ENCODE results near the gene MECR.

Gene MECR

DNA sequence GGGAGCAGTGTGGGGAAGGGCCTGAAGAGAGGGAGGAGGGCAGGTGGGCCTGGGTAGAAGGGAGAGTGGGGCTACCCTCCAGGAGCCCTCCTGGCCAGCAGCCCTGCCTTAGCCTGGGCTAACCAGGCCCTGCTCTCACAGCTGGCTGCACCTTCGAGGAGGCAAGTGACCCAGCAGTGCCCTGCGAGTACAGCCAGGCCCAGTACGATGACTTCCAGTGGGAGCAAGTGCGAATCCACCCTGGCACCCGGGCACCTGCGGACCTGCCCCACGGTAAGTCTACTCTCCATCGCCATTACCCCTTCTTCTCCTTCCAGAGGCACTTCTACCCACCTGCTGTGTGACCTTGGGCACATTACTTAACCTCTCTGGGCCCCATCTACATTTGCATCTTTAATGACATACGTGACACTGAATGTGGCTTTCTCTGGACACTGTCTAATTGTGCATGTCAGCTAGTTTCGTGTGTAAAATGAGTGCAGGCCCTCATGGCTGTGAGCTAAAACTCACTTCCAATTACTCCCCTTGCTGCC, 24.5 kb upstream of the MECR start:
- H3K4me1 ChIP-seq (ENCODE audit: control insufficient read depth in 2 of 2, insufficient read depth in 2 of 2, low read length in 2 of 2), result peaks cover 0 to 2% of the 10 kb centered on the region in 2 donors
- no peaks in the 10 kb centered on the region for H3K36me3 ChIP-seq (ENCODE audit: control insufficient read depth in 2 of 2, insufficient read depth in 2 of 2, low read length in 2 of 2)
- H3K9me3 ChIP-seq (ENCODE audit: control insufficient read depth in 2 of 2, low read length in 2 of 2), result no peaks in the 10 kb centered on the region
- no peak overlapping the region for H3K27ac ChIP-seq (ENCODE audit: low read depth in 2 of 2, low read length in 2 of 2)
- H3K9ac ChIP-seq (ENCODE audit: low read depth in 1 of 2, low read length in 2 of 2), result no peak overlapping the region
- H3K4me3 ChIP-seq (ENCODE audit: low read length in 2 of 2), result no peak overlapping the region
- peaks cover 10 to 15% of the 10 kb centered on the region in 2 donors for H3K27me3 ChIP-seq (ENCODE audit: control insufficient read depth in 2 of 2, insufficient read depth in 2 of 2, low read length in 2 of 2)

DNA sequence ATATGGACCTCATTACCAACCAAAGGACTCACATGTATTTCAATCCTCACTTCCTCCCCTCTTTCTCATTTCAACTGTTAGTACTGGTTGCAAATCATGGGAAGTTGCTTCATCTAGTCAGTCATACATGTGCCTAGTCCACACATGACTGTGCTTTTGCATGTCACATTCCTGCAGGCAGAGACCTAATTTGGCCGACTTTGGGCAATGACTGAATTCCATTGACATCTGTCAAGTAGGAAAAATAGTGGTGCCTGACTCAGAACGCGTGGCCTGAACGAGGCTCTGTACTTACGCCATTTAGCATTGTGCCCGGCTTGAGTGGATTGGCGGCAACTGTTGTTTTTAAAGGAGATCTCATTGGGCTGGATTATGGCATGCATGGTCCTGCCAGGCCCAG, 23.6 kb upstream of the MECR start:
- H3K4me1 ChIP-seq (ENCODE audit: control insufficient read depth in 2 of 2, insufficient read depth in 2 of 2, low read length in 2 of 2), result peaks cover 0 to 2% of the 10 kb centered on the region in 2 donors
- H3K36me3 ChIP-seq (ENCODE audit: control insufficient read depth in 2 of 2, insufficient read depth in 2 of 2, low read length in 2 of 2), result no peaks in the 10 kb centered on the region

DNA sequence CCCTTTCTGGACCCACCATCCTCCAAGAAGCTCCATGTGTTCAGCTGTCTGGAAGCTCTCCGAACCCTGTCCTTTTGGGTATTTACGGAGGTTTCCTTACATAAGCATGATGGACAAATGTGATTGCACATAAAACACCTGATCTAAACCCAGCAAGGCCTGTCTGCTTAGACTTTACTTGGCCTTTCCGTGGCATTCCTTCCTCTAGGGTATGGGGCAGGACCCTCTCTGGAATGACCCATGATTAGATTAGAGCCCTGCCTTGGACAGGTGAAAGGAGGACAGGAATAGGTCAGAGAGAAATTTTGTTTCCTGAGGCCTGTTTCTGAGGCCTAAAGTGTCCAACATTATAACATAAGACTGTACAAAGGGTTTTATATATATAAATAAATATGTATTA, 22.4 kb upstream of the MECR start:
- Histone ChIP-seq H3K27me3 (ENCODE audit: control insufficient read depth in 2 of 2, insufficient read depth in 2 of 2, low read length in 2 of 2) (peaks cover under 1 to 5% of the 10 kb centered on the region in 2 donors), H3K36me3 (ENCODE audit: control insufficient read depth in 2 of 2, insufficient read depth in 2 of 2, low read length in 2 of 2) (no peaks in the 10 kb centered on the region), H3K9me3 (ENCODE audit: control insufficient read depth in 2 of 2, low read length in 2 of 2) (no peaks in the 10 kb centered on the region), H3K9ac (ENCODE audit: low read depth in 1 of 2, low read length in 2 of 2) (no peak overlapping the region), H3K4me1 (ENCODE audit: control insufficient read depth in 2 of 2, insufficient read depth in 2 of 2, low read length in 2 of 2) (no peaks in the 10 kb centered on the region), H3K4me3 (ENCODE audit: low read length in 2 of 2) (no peak overlapping the region), H3K27ac (ENCODE audit: low read depth in 2 of 2, low read length in 2 of 2) (no peak overlapping the region)

More for the DNA sequence above, 23.6 kb upstream of the MECR start:
- Histone ChIP-seq H3K4me3 (ENCODE audit: low read length in 2 of 2) (no peak overlapping the region), H3K27me3 (ENCODE audit: control insufficient read depth in 2 of 2, insufficient read depth in 2 of 2, low read length in 2 of 2) (peaks cover 10 to 15% of the 10 kb centered on the region in 2 donors), H3K9ac (ENCODE audit: low read depth in 1 of 2, low read length in 2 of 2) (no peak overlapping the region), H3K27ac (ENCODE audit: low read depth in 2 of 2, low read length in 2 of 2) (no peak overlapping the region), H3K9me3 (ENCODE audit: control insufficient read depth in 2 of 2, low read length in 2 of 2) (no peaks in the 10 kb centered on the region)

DNA sequence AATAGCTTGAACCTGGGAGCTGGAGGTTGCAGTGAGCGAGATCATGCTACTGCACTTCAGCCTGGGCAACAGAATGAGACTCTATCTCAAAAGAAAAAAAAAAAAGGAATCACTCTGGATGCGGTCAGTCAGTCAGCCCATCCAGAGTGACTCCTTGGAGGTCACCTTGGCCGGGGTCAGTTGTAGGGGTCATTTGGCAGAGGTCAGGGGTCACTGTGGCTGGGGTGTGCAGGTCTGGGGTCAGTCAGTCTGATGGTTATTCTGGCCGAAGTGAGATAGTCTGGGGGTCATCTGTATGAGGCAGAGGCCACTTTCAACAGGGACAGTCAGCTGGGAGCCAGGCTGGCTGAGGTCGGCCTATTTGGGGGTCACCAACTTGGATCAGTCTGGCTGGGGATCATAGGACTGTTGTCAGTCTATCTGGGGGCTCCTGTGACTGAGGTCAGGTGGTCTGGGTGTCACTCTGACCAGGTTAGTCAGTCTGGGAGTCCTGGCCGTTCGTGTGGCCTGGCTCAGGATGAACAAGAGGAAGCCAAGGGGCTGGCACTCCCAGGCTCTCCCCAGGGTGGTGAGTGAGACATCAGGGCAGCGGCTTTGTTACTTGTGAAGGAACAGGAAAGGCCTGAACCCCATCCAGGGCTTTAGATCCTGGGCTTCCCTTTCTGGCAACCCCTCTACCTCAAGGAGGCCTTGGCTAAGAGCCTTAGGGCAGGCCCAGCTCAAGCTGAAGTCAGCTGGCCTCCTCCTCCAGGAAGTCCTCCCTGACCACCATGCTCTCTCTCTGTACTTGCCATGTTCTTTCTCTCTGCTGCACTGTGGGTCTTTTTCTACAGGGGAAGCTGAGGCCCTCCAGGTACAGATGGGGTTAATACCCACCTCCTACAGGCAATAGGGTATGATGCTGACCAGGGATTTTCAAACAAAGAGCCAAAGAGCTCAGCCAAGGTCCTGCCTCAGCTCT, 20.7 kb upstream of the MECR start:
- H3K4me3 ChIP-seq (ENCODE audit: low read length in 2 of 2), result no peak overlapping the region
- H3K27me3 ChIP-seq (ENCODE audit: control insufficient read depth in 2 of 2, insufficient read depth in 2 of 2, low read length in 2 of 2), result no peaks in the 10 kb centered on the region
- no peak overlapping the region for H3K9ac ChIP-seq (ENCODE audit: low read depth in 1 of 2, low read length in 2 of 2)
- H3K4me1 ChIP-seq (ENCODE audit: control insufficient read depth in 2 of 2, insufficient read depth in 2 of 2, low read length in 2 of 2), result no peaks in the 10 kb centered on the region
- H3K27ac ChIP-seq (ENCODE audit: low read depth in 2 of 2, low read length in 2 of 2), result no peak overlapping the region
- no peaks in the 10 kb centered on the region for H3K9me3 ChIP-seq (ENCODE audit: control insufficient read depth in 2 of 2, low read length in 2 of 2)
- no peaks in the 10 kb centered on the region for H3K36me3 ChIP-seq (ENCODE audit: control insufficient read depth in 2 of 2, insufficient read depth in 2 of 2, low read length in 2 of 2)

DNA sequence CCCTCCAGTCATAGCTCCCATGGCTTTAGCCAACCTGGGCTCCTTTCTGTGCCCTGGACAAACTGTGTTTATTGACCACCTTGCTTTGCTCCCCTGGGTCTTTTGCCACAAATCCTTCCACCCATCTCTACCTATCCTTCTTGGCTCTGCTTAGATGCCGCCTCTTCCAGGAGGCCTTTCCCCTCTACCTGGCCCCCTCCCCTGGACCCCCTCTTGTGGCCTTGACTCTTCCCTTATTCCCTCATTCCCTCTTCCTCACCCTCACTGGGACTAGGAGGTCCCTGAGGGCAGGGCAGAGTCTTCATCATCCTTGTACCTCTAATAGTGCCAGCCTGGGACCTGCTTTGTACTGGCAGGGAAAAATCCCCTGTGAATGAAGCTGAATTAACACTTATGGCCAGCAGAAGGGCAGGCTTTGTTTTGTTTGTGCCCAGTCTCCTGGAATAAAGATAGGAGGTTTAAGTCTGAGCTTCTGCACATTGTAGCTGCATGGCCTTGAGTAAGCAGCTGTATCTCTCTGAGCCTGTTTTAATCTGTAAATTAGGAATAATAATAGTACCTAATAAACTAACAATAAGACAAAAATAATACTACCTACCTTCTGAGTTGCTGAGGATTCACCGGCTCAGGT, 19.3 kb upstream of the MECR start:
- no peak overlapping the region for H3K9ac ChIP-seq (ENCODE audit: low read depth in 1 of 2, low read length in 2 of 2)
- no peaks in the 10 kb centered on the region for H3K36me3 ChIP-seq (ENCODE audit: control insufficient read depth in 2 of 2, insufficient read depth in 2 of 2, low read length in 2 of 2)
- no peaks in the 10 kb centered on the region for H3K4me1 ChIP-seq (ENCODE audit: control insufficient read depth in 2 of 2, insufficient read depth in 2 of 2, low read length in 2 of 2)

DNA sequence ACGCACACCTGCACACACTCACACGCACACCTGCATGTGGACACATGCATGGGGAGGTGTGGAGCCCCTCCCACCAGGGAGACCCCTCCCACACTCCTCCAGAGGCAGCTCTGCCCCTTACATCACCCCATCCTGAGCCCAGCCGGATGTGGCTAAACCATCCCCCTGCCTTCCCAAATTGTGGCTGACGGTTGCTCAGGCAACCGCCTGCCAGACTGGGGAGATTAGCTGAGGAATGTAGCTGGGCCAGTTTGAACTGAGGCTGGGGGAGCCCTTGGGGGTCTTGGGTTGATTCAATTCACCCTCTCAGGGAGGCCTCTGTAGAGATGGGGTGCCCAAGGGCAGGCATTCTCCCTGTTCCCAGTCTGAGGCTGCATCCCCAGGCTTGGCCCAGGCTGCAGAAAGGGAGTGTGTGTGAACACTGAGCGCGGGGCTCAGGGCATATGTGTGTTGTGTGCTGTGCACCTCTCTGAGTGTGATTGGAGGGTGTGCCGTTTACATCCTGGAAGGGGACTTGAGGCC, 18.5 kb upstream of the MECR start:
- H3K27me3 ChIP-seq (ENCODE audit: control insufficient read depth in 2 of 2, insufficient read depth in 2 of 2, low read length in 2 of 2), result no peaks in the 10 kb centered on the region
- no peak overlapping the region for H3K4me3 ChIP-seq (ENCODE audit: low read length in 2 of 2)
- no peak overlapping the region for H3K9ac ChIP-seq (ENCODE audit: low read depth in 1 of 2, low read length in 2 of 2)
- no peak overlapping the region for H3K27ac ChIP-seq (ENCODE audit: low read depth in 2 of 2, low read length in 2 of 2)
- no peaks in the 10 kb centered on the region for H3K36me3 ChIP-seq (ENCODE audit: control insufficient read depth in 2 of 2, insufficient read depth in 2 of 2, low read length in 2 of 2)
- no peaks in the 10 kb centered on the region for H3K4me1 ChIP-seq (ENCODE audit: control insufficient read depth in 2 of 2, insufficient read depth in 2 of 2, low read length in 2 of 2)
- H3K9me3 ChIP-seq (ENCODE audit: control insufficient read depth in 2 of 2, low read length in 2 of 2), result no peaks in the 10 kb centered on the region

More for the DNA sequence above, 19.3 kb upstream of the MECR start:
- Histone ChIP-seq H3K9me3 (ENCODE audit: control insufficient read depth in 2 of 2, low read length in 2 of 2) (no peaks in the 10 kb centered on the region), H3K4me3 (ENCODE audit: low read length in 2 of 2) (no peak overlapping the region), H3K27ac (ENCODE audit: low read depth in 2 of 2, low read length in 2 of 2) (no peak overlapping the region), H3K27me3 (ENCODE audit: control insufficient read depth in 2 of 2, insufficient read depth in 2 of 2, low read length in 2 of 2) (no peaks in the 10 kb centered on the region)

DNA sequence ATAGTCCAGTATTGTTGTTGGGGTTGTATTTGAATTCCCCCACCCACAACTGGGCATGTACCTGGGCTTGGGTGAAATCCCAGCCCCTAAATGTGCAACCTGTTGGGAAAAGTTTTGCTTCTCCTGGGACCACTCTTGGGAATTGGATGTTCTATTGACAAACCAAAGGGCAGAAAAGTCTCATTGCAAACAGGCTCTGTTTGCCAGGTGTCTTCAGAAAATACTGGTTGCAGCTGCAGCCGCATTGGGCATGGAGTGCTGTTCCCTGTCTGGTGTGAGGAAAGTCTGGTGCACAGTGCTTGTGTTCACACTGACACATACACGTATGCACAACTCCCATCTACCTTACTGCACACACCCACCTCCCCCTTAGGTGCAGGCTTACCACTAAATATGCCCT, 17.7 kb upstream of the MECR start:
- no peaks in the 10 kb centered on the region for H3K36me3 ChIP-seq (ENCODE audit: control insufficient read depth in 2 of 2, insufficient read depth in 2 of 2, low read length in 2 of 2)
- H3K9me3 ChIP-seq (ENCODE audit: control insufficient read depth in 2 of 2, low read length in 2 of 2), result no peaks in the 10 kb centered on the region
- no peak overlapping the region for H3K4me3 ChIP-seq (ENCODE audit: low read length in 2 of 2)
- H3K4me1 ChIP-seq (ENCODE audit: control insufficient read depth in 2 of 2, insufficient read depth in 2 of 2, low read length in 2 of 2), result no peaks in the 10 kb centered on the region
- no peak overlapping the region for H3K9ac ChIP-seq (ENCODE audit: low read depth in 1 of 2, low read length in 2 of 2)
- no peak overlapping the region for H3K27ac ChIP-seq (ENCODE audit: low read depth in 2 of 2, low read length in 2 of 2)
- no peaks in the 10 kb centered on the region for H3K27me3 ChIP-seq (ENCODE audit: control insufficient read depth in 2 of 2, insufficient read depth in 2 of 2, low read length in 2 of 2)

DNA sequence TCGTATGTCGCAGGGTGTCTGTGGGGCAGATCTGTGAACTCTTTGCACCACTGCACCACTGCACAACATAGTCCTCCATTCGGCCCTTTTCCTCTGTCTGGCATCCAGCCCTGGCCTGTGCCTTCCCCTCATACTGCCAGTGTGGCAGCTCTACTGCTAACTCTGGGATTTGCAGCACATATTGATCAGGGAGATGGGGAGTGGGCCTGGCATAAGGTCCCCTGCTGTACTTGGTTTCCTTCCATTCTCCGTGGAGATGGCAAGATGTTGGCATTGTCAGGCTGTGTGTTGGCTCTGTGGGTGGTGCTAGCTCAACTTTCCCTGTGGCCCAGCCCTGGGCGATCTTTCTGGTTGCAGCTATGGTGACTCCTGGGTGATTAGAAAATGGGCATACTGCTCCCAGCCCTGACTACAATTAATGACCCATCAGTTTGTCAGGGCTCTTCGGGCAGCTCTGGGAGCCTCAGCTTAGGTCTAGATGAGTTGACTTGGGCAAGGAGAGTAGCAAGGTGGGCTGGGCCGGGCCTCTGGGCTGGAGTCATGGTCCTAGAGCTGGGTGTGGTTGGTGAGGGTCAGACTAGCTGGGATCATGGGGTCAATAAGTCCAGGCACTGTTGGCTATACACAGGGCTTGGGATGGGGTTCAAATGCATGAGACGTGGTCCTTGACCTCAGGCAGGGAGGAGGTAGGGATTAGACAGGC, 17.0 kb upstream of the MECR start:
- H3K27ac ChIP-seq (ENCODE audit: low read depth in 2 of 2, low read length in 2 of 2), result no peak overlapping the region
- H3K4me3 ChIP-seq (ENCODE audit: low read length in 2 of 2), result no peak overlapping the region
- H3K36me3 ChIP-seq (ENCODE audit: control insufficient read depth in 2 of 2, insufficient read depth in 2 of 2, low read length in 2 of 2), result no peaks in the 10 kb centered on the region
- no peaks in the 10 kb centered on the region for H3K27me3 ChIP-seq (ENCODE audit: control insufficient read depth in 2 of 2, insufficient read depth in 2 of 2, low read length in 2 of 2)
- H3K9me3 ChIP-seq (ENCODE audit: control insufficient read depth in 2 of 2, low read length in 2 of 2), result no peaks in the 10 kb centered on the region
- no peak overlapping the region for H3K9ac ChIP-seq (ENCODE audit: low read depth in 1 of 2, low read length in 2 of 2)
- H3K4me1 ChIP-seq (ENCODE audit: control insufficient read depth in 2 of 2, insufficient read depth in 2 of 2, low read length in 2 of 2), result no peaks in the 10 kb centered on the region

DNA sequence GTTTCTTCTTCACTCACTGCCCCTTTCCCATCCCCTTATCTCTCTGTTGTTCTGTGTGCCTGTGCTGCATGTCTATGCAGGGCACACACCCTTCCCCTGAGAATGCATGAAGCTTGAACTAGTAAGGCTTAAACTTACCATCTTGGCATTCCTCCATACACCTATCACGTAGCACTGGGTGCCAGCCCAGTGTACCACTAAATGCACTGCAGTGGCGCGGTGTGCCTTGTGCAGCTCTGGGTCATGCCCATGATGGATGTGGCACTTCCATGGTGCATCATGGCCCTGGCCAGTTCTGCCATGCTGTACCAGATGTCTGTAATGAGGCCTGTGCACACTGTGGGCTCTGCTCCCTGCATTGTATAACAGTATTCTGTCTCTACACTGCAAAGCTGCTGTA, 16.3 kb upstream of the MECR start:
- no peaks in the 10 kb centered on the region for H3K27me3 ChIP-seq (ENCODE audit: control insufficient read depth in 2 of 2, insufficient read depth in 2 of 2, low read length in 2 of 2)
- no peak overlapping the region for H3K4me3 ChIP-seq (ENCODE audit: low read length in 2 of 2)
- H3K27ac ChIP-seq (ENCODE audit: low read depth in 2 of 2, low read length in 2 of 2), result no peak overlapping the region
- no peaks in the 10 kb centered on the region for H3K9me3 ChIP-seq (ENCODE audit: control insufficient read depth in 2 of 2, low read length in 2 of 2)
- H3K4me1 ChIP-seq (ENCODE audit: control insufficient read depth in 2 of 2, insufficient read depth in 2 of 2, low read length in 2 of 2), result no peaks in the 10 kb centered on the region
- no peak overlapping the region for H3K9ac ChIP-seq (ENCODE audit: low read depth in 1 of 2, low read length in 2 of 2)
- H3K36me3 ChIP-seq (ENCODE audit: control insufficient read depth in 2 of 2, insufficient read depth in 2 of 2, low read length in 2 of 2), result no peaks in the 10 kb centered on the region
